Measurements from ENCODE around the gene SCAMP3.
A peak's percentile ranks its signal among the peaks of the same experiment; 100 is the strongest.

GRCh38 chr1:155308493-155309422, 46.6 kb upstream of the SCAMP3 start, which contains the start of gene FDPS:
- TF ChIP-seq EZH2 (IDR thresholded peaks at IDR 0.05; ENCODE audit: low read length) (no peak), CTCF (optimal IDR thresholded peaks at IDR 0.05 in 1 of 3, IDR thresholded peaks at IDR 0.05 in 1 of 3, conservative IDR thresholded peaks at IDR 0.05 in 1 of 3; ENCODE audit: extremely low read depth in 1 of 3, insufficient read depth in 2 of 3, low read length in 3 of 3) (peak in 1 of 3 experiments; percentile 23)

Data from keratinocyte (primary cell).